Measurements from ENCODE around the gene HOXD3. TPM values are rescaled to one million over a fixed set of nuclear protein-coding genes. Genes with fewer than 3 reads are reported as not detected.

The HOXD3 gene
- total and polyA plus RNA-seq, 4 donors = not detected

GRCh38 chr2:176182671-176183070 is 25.6 kb downstream of the HOXD3 start:
- no peak for DNase-seq (ENCODE audit: low spot score)
- H3K4me3 ChIP-seq (ENCODE audit: low read depth in 1 of 3, low read length in 3 of 3) = no peak overlapping the region
- H3K4me1 ChIP-seq (ENCODE audit: control insufficient read depth in 4 of 4, insufficient read depth in 4 of 4, low read length in 3 of 4) = peaks cover 2 to 11% (median 7%) of the 10 kb centered on the region in 4 donors
- no peaks in the 10 kb centered on the region for H3K36me3 ChIP-seq (ENCODE audit: control insufficient read depth in 4 of 4, insufficient read depth in 3 of 4, low read depth in 1 of 4, low read length in 3 of 4)
- TF ChIP-seq FOXA2 (IDR thresholded peaks at IDR 0.05) (no peak), RXRA (IDR thresholded peaks at IDR 0.05) (no peak), MAX (IDR thresholded peaks at IDR 0.05) (no peak), ATF3 (IDR thresholded peaks at IDR 0.05) (no peak), FOXA1 (IDR thresholded peaks at IDR 0.05) (no peak), YY1 (IDR thresholded peaks at IDR 0.05) (no peak)
- peaks cover 7 to 34% (median 8%) of the 10 kb centered on the region in 4 donors for H3K27me3 ChIP-seq (ENCODE audit: control insufficient read depth in 4 of 4, insufficient read depth in 4 of 4, low read length in 3 of 4)
- 80% methylated on average over 3 of the region's 3 CpGs for WGBS
- no peak overlapping the region for H3K9ac ChIP-seq (ENCODE audit: low read depth in 1 of 2, low read length in 2 of 2)
- no peaks in the 10 kb centered on the region for H3K9me3 ChIP-seq (ENCODE audit: control insufficient read depth in 4 of 4, low read length in 3 of 4)
- no peak overlapping the region for H3K27ac ChIP-seq (ENCODE audit: low read depth in 1 of 2, low read length in 2 of 2)

- 51% methylated on average over 2 of the region's 2 CpGs for WGBS
- no peaks in the 10 kb centered on the region for H3K9me3 ChIP-seq (ENCODE audit: control insufficient read depth in 4 of 4, low read length in 3 of 4)
- peaks cover 4 to 22% (median 7%) of the 10 kb centered on the region in 4 donors for H3K27me3 ChIP-seq (ENCODE audit: control insufficient read depth in 4 of 4, insufficient read depth in 4 of 4, low read length in 3 of 4)
- H3K4me1 ChIP-seq (ENCODE audit: control insufficient read depth in 4 of 4, insufficient read depth in 4 of 4, low read length in 3 of 4) = peaks cover 17 to 24% (median 23%) of the 10 kb centered on the region in 4 donors
- TF ChIP-seq FOXA1 (IDR thresholded peaks at IDR 0.05) (no peak), GABPA (IDR thresholded peaks at IDR 0.05 in 1 of 2, conservative IDR thresholded peaks at IDR 0.05 in 1 of 2) (no peak), NR2F2 (IDR thresholded peaks at IDR 0.05) (no peak), HNF4A (conservative IDR thresholded peaks at IDR 0.05) (no peak), RAD21 (IDR thresholded peaks at IDR 0.05) (no peak), SP1 (IDR thresholded peaks at IDR 0.05) (no peak), ZBTB33 (IDR thresholded peaks at IDR 0.05) (no peak), EGR1 (IDR thresholded peaks at IDR 0.05; ENCODE audit: low read depth in 2 of 2) (no peak), MAX (IDR thresholded peaks at IDR 0.05) (no peak), REST (IDR thresholded peaks at IDR 0.05) (no peak), FOXA2 (IDR thresholded peaks at IDR 0.05) (no peak), HNF4G (IDR thresholded peaks at IDR 0.05) (no peak), YY1 (IDR thresholded peaks at IDR 0.05) (no peak), CTCF (IDR thresholded peaks at IDR 0.05; ENCODE audit: low read depth, low read length, missing input control) (no peak), TAF1 (conservative IDR thresholded peaks at IDR 0.05) (no peak), JUND (IDR thresholded peaks at IDR 0.05) (no peak), ATF3 (IDR thresholded peaks at IDR 0.05) (no peak), RXRA (IDR thresholded peaks at IDR 0.05) (no peak)
- H3K36me3 ChIP-seq (ENCODE audit: control insufficient read depth in 4 of 4, insufficient read depth in 3 of 4, low read depth in 1 of 4, low read length in 3 of 4) = no peaks in the 10 kb centered on the region
- no peak overlapping the region for H3K27ac ChIP-seq (ENCODE audit: low read depth in 1 of 2, low read length in 2 of 2)
- no peak for DNase-seq (ENCODE audit: low spot score)
- H3K9ac ChIP-seq (ENCODE audit: low read depth in 1 of 2, low read length in 2 of 2) = no peak overlapping the region
- H3K4me3 ChIP-seq (ENCODE audit: low read depth in 1 of 3, low read length in 3 of 3) = no peak overlapping the region
Measured at GRCh38 chr2:176184749-176185148, 27.6 kb downstream of the HOXD3 start.

Measured in liver (tissue), 9 donors.